Mesendoderm (in vitro differentiated cells): Measurements from ENCODE around the gene METTL22.

ENCODE experiments used
- DNase-seq: peaks from one replicate; pipeline ENCODE4 v3.0.0; 2013
- H2AK5ac ChIP-seq: 2 replicates; pipeline ENCODE4 v1.6.1; 2013; ENCODE audit warnings: low read length, inconsistent platforms
- H2BK120ac ChIP-seq: 2 replicates; pipeline ENCODE4 v1.6.1; 2013; ENCODE audit warnings: low read depth, mild to moderate bottlenecking, low read length, moderate library complexity, mixed read lengths
- H2BK15ac ChIP-seq: replicated peaks from 2 replicates; pipeline ENCODE4 v1.6.1; 2013; ENCODE audit warnings: low read depth, mild to moderate bottlenecking, moderate library complexity
- H2BK5ac ChIP-seq: 2 replicates; pipeline ENCODE4 v1.6.1; 2013; ENCODE audit warnings: low read length, inconsistent platforms
- H3K18ac ChIP-seq: 2 replicates; pipeline ENCODE4 v1.6.1; 2013; ENCODE audit warnings: mild to moderate bottlenecking, low read length, mixed read lengths
- H3K23ac ChIP-seq: one replicate; pipeline ENCODE4 v1.6.1; 2013; ENCODE audit warnings: low read length
- H3K27ac ChIP-seq: 2 replicates; pipeline ENCODE4 v1.5.1; 2013; ENCODE audit warnings: low read depth, mild to moderate bottlenecking, inconsistent platforms, low read length, moderate library complexity
- H3K27me3 ChIP-seq: 2 replicates; pipeline ENCODE4 v1.6.1; 2013; ENCODE audit warnings: low read length, control low read depth, mild to moderate bottlenecking, inconsistent platforms; ENCODE audit not compliant: insufficient read depth, poor library complexity
- H3K36me3 ChIP-seq: 2 replicates; pipeline ENCODE4 v1.6.1; 2013; ENCODE audit warnings: low read length, inconsistent platforms; ENCODE audit not compliant: control insufficient read depth, insufficient read depth
- H3K4ac ChIP-seq: one replicate; pipeline ENCODE4 v1.6.1; 2013; ENCODE audit warnings: low read depth, mild to moderate bottlenecking, low read length, moderate library complexity
- H3K4me1 ChIP-seq: 2 replicates; pipeline ENCODE4 v1.6.1; 2013; ENCODE audit warnings: low read depth, low read length, inconsistent platforms; ENCODE audit not compliant: control insufficient read depth
- H3K4me2 ChIP-seq: 2 replicates; pipeline ENCODE4 v1.6.1; 2013; ENCODE audit warnings: low read length
- H3K4me3 ChIP-seq: 2 replicates; pipeline ENCODE4 v1.5.1; 2013; ENCODE audit warnings: mild to moderate bottlenecking, low read length
- H3K56ac ChIP-seq: one replicate; pipeline ENCODE4 v1.6.1; 2013; ENCODE audit warnings: low read length
- H3K79me1 ChIP-seq: 2 replicates; pipeline ENCODE4 v1.6.1; 2013; ENCODE audit warnings: low read length, inconsistent platforms
- H3K79me2 ChIP-seq: 2 replicates; pipeline ENCODE4 v1.6.1; 2013; ENCODE audit warnings: mild to moderate bottlenecking, low read length; ENCODE audit not compliant: control insufficient read depth, insufficient read depth
- H3K9ac ChIP-seq: 2 replicates; pipeline ENCODE4 v1.6.1; 2013; ENCODE audit warnings: low read length, inconsistent platforms
- H4K5ac ChIP-seq: one replicate; pipeline ENCODE4 v1.6.1; 2013; ENCODE audit warnings: low read length
- H4K8ac ChIP-seq: one replicate; pipeline ENCODE4 v1.6.1; 2013; ENCODE audit warnings: low read depth, mild to moderate bottlenecking, control low read depth, low read length, moderate library complexity
- WGBS: extraction: QIAGEN DNeasy Blood & Tissue Kit; methylation state at CpG from one replicate; pipeline ENCODE4 v1.1.7; 2013; ENCODE audit warnings: low lambda C conversion rate, missing lambda C conversion rate; ENCODE audit not compliant: insufficient coverage; ENCODE audit errors: extremely low coverage; 5-methylcytosine and 5-hydroxymethylcytosine counted together

Gene METTL22

GRCh38 chr16:8577678-8578304 lies 43.7 kb upstream of the METTL22 start:
- no peak overlapping the region for H3K4me3 ChIP-seq
- no peak overlapping the region for H4K5ac ChIP-seq
- H2BK120ac ChIP-seq = no peak overlapping the region
- no peak overlapping the region for H2AK5ac ChIP-seq
- H2BK5ac ChIP-seq = no peak overlapping the region
- no peaks in the 10 kb centered on the region for H3K79me1 ChIP-seq
- H3K4me2 ChIP-seq = no peak overlapping the region
- H3K4ac ChIP-seq = no peak overlapping the region
- H2BK15ac ChIP-seq = no peak overlapping the region
- no peak overlapping the region for H3K56ac ChIP-seq
- H3K18ac ChIP-seq = no peak overlapping the region
- no peak overlapping the region for H3K27ac ChIP-seq
- no CpG with 5 or more reads among the region's 10 CpGs for WGBS
- H3K79me2 ChIP-seq = no peaks in the 10 kb centered on the region
- no peak overlapping the region for H4K8ac ChIP-seq
- H3K9ac ChIP-seq = no peak overlapping the region
- no peaks in the 10 kb centered on the region for H3K27me3 ChIP-seq
- no peaks in the 10 kb centered on the region for H3K36me3 ChIP-seq
- no peak overlapping the region for H3K23ac ChIP-seq
- H3K4me1 ChIP-seq = no peaks in the 10 kb centered on the region
- DNase-seq = no peak

DNA sequence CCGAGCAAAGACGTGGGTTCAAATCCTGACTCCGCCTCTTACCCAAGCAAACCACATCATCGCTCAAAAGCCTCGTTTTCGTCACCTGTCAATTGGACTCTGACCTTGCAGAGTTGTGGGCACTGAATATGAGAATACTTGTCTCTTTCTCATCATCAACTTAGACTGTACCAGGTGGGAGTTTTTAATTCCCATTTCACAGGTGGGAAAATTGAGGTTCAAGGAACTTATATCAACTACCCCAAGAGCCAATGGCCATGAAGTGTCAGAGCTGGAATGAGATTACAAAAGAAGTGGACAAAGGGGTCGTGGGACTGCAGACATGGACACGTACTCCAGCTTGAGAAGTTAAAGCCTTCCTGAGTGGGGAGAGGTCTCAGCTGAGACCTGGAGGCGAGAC lies 41.9 kb upstream of the METTL22 start:
- H3K36me3 ChIP-seq = no peaks in the 10 kb centered on the region
- no CpG with 5 or more reads among the region's 9 CpGs for WGBS

GRCh38 chr16:8581831-8582580 lies 39.5 kb upstream of the METTL22 start:
- H4K8ac ChIP-seq = no peak overlapping the region
- H2BK15ac ChIP-seq = no peak overlapping the region
- no peaks in the 10 kb centered on the region for H3K27me3 ChIP-seq
- no peak overlapping the region for H3K4ac ChIP-seq
- no peak overlapping the region for H3K23ac ChIP-seq
- H3K27ac ChIP-seq = no peak overlapping the region
- no peaks in the 10 kb centered on the region for H3K79me1 ChIP-seq
- H2AK5ac ChIP-seq = no peak overlapping the region
- no CpG with 5 or more reads among the region's 6 CpGs for WGBS
- no peak overlapping the region for H3K18ac ChIP-seq
- no peak overlapping the region for H4K5ac ChIP-seq
- no peaks in the 10 kb centered on the region for H3K79me2 ChIP-seq
- no peak overlapping the region for H2BK5ac ChIP-seq
- no peak overlapping the region for H3K56ac ChIP-seq
- no peak overlapping the region for H3K4me2 ChIP-seq
- H3K4me3 ChIP-seq = no peak overlapping the region
- no peaks in the 10 kb centered on the region for H3K4me1 ChIP-seq
- H2BK120ac ChIP-seq = no peak overlapping the region
- no peak overlapping the region for H3K9ac ChIP-seq
- no peaks in the 10 kb centered on the region for H3K36me3 ChIP-seq
- no peak for DNase-seq

More for the DNA sequence above, 41.9 kb upstream of the METTL22 start:
- H2BK15ac ChIP-seq = no peak overlapping the region
- no peaks in the 10 kb centered on the region for H3K4me1 ChIP-seq
- no peak overlapping the region for H3K56ac ChIP-seq
- no peak overlapping the region for H4K8ac ChIP-seq
- no peak overlapping the region for H3K18ac ChIP-seq
- H3K9ac ChIP-seq = no peak overlapping the region
- H4K5ac ChIP-seq = no peak overlapping the region
- H3K79me2 ChIP-seq = no peaks in the 10 kb centered on the region
- H2AK5ac ChIP-seq = no peak overlapping the region
- DNase-seq = no peak
- no peak overlapping the region for H3K27ac ChIP-seq
- no peak overlapping the region for H2BK5ac ChIP-seq
- H3K4ac ChIP-seq = no peak overlapping the region
- no peak overlapping the region for H3K4me3 ChIP-seq
- no peak overlapping the region for H2BK120ac ChIP-seq
- no peak overlapping the region for H3K4me2 ChIP-seq
- no peaks in the 10 kb centered on the region for H3K27me3 ChIP-seq
- H3K23ac ChIP-seq = no peak overlapping the region
- no peaks in the 10 kb centered on the region for H3K79me1 ChIP-seq

DNA sequence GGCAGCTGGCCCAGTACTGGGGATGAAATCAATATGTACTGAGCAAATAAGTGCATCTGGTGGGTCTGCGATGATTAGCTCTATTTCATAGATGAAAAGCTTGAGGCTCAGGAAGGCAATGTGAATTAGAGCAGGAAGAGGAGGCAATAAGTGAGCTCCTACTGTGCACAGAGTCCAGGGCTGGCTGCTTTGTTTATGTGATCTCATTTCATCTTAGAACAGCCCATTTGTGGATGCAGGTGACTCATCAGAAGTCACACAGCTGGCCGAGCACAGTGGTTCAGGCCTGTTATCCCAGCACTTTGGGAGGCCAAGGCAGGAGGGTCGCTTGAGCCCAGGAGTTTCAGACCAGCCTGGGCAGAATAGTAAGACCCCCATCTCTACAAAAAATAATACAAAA lies 38.3 kb upstream of the METTL22 start:
- no peak overlapping the region for H2BK5ac ChIP-seq
- H2BK120ac ChIP-seq = no peak overlapping the region
- no peaks in the 10 kb centered on the region for H3K79me2 ChIP-seq
- no peak overlapping the region for H4K8ac ChIP-seq
- H3K4me3 ChIP-seq = no peak overlapping the region
- H3K4me1 ChIP-seq = no peaks in the 10 kb centered on the region
- DNase-seq = no peak
- H3K18ac ChIP-seq = no peak overlapping the region
- H3K79me1 ChIP-seq = no peaks in the 10 kb centered on the region
- no peaks in the 10 kb centered on the region for H3K36me3 ChIP-seq
- no peak overlapping the region for H3K23ac ChIP-seq
- H3K27me3 ChIP-seq = peaks cover 4% of the 10 kb centered on the region
- no peak overlapping the region for H3K9ac ChIP-seq
- H2AK5ac ChIP-seq = no peak overlapping the region
- H3K4ac ChIP-seq = no peak overlapping the region
- no peak overlapping the region for H2BK15ac ChIP-seq
- no peak overlapping the region for H4K5ac ChIP-seq
- no peak overlapping the region for H3K27ac ChIP-seq
- no peak overlapping the region for H3K4me2 ChIP-seq
- no CpG with 5 or more reads among the region's 3 CpGs for WGBS
- H3K56ac ChIP-seq = no peak overlapping the region

- no peak overlapping the region for H3K23ac ChIP-seq
- H3K36me3 ChIP-seq = no peaks in the 10 kb centered on the region
- H3K4me1 ChIP-seq = no peaks in the 10 kb centered on the region
- H3K18ac ChIP-seq = no peak overlapping the region
- no peak overlapping the region for H4K8ac ChIP-seq
- no peaks in the 10 kb centered on the region for H3K79me1 ChIP-seq
- no CpG with 5 or more reads among the region's 4 CpGs for WGBS
- no peak overlapping the region for H3K4ac ChIP-seq
- no peak overlapping the region for H3K9ac ChIP-seq
- no peak overlapping the region for H3K27ac ChIP-seq
- H4K5ac ChIP-seq = no peak overlapping the region
- DNase-seq = peak; percentile 62
- no peak overlapping the region for H2BK120ac ChIP-seq
- peaks cover 8% of the 10 kb centered on the region for H3K27me3 ChIP-seq
- H3K79me2 ChIP-seq = no peaks in the 10 kb centered on the region
- H2BK5ac ChIP-seq = no peak overlapping the region
- H3K4me2 ChIP-seq = no peak overlapping the region
- no peak overlapping the region for H3K56ac ChIP-seq
- no peak overlapping the region for H2AK5ac ChIP-seq
- no peak overlapping the region for H2BK15ac ChIP-seq
- no peak overlapping the region for H3K4me3 ChIP-seq
Measured at GRCh38 chr16:8583732-8584131, 37.8 kb upstream of the METTL22 start.
